GM12878 (cell line): ENCODE results near the gene NDUFC2. TPM values are rescaled to one million over a fixed set of nuclear protein-coding genes. Genes with fewer than 3 reads are reported as not detected.

Experiments
- ATF2 ChIP-seq: IDR thresholded peaks from 2 replicates; pipeline ENCODE4 v1.6.1; 2012; ENCODE audit warnings: low read length, inconsistent platforms
- ATF3 ChIP-seq: IDR thresholded peaks from 2 replicates; pipeline ENCODE4 v1.6.1; 2011; ENCODE audit warnings: low read depth, mild to moderate bottlenecking, low read length, moderate library complexity, borderline replicate concordance; ENCODE audit errors: extremely low read depth
- BRCA1 ChIP-seq: IDR thresholded peaks from 2 replicates; pipeline ENCODE4 v1.6.1; 2011; ENCODE audit warnings: low read depth, low read length, improper control_type of control experiment
- GATAD2B ChIP-seq: fragments of 450-650 bp; conservative IDR thresholded peaks from 2 replicates; pipeline ENCODE4 v1.6.1; 2017; ENCODE audit warnings: low read depth, mild to moderate bottlenecking, moderate library complexity
- JUNB ChIP-seq: IDR thresholded peaks from 2 replicates; pipeline ENCODE4 v1.6.1; 2016; ENCODE audit warnings: antibody characterized with exemption, mild to moderate bottlenecking
- KLF5 ChIP-seq: fragments of 450-650 bp; IDR thresholded peaks from 2 replicates; pipeline ENCODE4 v1.6.1; 2014; ENCODE audit warnings: mild to moderate bottlenecking; ENCODE audit not compliant: partially characterized antibody
- MXI1 ChIP-seq: fragments of 150-350 bp; IDR thresholded peaks from 2 replicates; pipeline ENCODE4 v1.6.1; 2011; ENCODE audit warnings: low read depth, mild to moderate bottlenecking, inconsistent platforms, low read length, improper control_type of control experiment
- MYB ChIP-seq: fragments of 150-350 bp; IDR thresholded peaks from 2 replicates; pipeline ENCODE4 v1.6.1; 2014; ENCODE audit warnings: mild to moderate bottlenecking, low read depth, low read length, borderline replicate concordance
- NFXL1 ChIP-seq: fragments of 450-650 bp; IDR thresholded peaks from 2 replicates; pipeline ENCODE4 v1.6.1; 2017; ENCODE audit warnings: antibody characterized with exemption, mild to moderate bottlenecking, borderline replicate concordance
- NR2C1 ChIP-seq: fragments of 450-650 bp; IDR thresholded peaks from 2 replicates; pipeline ENCODE4 v1.6.1; 2017; ENCODE audit warnings: antibody characterized with exemption, mild to moderate bottlenecking, moderate library complexity
- NRF1 ChIP-seq: conservative IDR thresholded peaks from 2 replicates; pipeline ENCODE4 v1.6.1; 2011; ENCODE audit warnings: mild to moderate bottlenecking, low read depth, low read length, improper control_type of control experiment
- PML ChIP-seq: IDR thresholded peaks from 2 replicates; pipeline ENCODE4 v1.6.1; 2012; ENCODE audit warnings: low read length, inconsistent platforms
- PRDM15 ChIP-seq: fragments of 450-650 bp; formaldehyde crosslinking; IDR thresholded peaks from 2 replicates; pipeline ENCODE4 v1.4.0; 2020; ENCODE audit warnings: mild to moderate bottlenecking, moderate library complexity
- RELA ChIP-seq: fragments of 450-650 bp; IDR thresholded peaks from 2 replicates; pipeline ENCODE4 v1.8.0; 2014; ENCODE audit warnings: borderline replicate concordance; ENCODE audit not compliant: partially characterized antibody
- SMC3 ChIP-seq: IDR thresholded peaks from 2 replicates; pipeline ENCODE4 v1.6.1; 2011; ENCODE audit warnings: low read length, improper control_type of control experiment, borderline replicate concordance
- TCF7 ChIP-seq: IDR thresholded peaks from 2 replicates; pipeline ENCODE4 v1.6.1; 2014; ENCODE audit warnings: antibody characterized with exemption, borderline replicate concordance
- USF2 ChIP-seq: IDR thresholded peaks from 2 replicates; pipeline ENCODE4 v1.6.1; 2011; ENCODE audit warnings: low read depth, low read length, improper control_type of control experiment, borderline replicate concordance
- ZNF384 ChIP-seq: IDR thresholded peaks from 2 replicates; pipeline ENCODE4 v1.6.1; 2012; ENCODE audit warnings: low read depth, mild to moderate bottlenecking, low read length, improper control_type of control experiment, borderline replicate concordance
- polyA plus RNA-seq, 11 experiments: library from polyadenylated mRNA; depleted of rRNA in 4 of 11; unstranded in 6 of 11; stranded (reverse) in 5 of 11; fragments of >200 nt; fragmentation: Nextera tagmentation in 4 of 11; fragmentation: Illumina TruSeq in 1 of 11; extraction: Ambion mirVana in 4 of 11; extraction: Trizol in 1 of 11; gene quantifications; 1 replicate in 1 of 11; 2 replicates in 10 of 11; pipeline versions ENCODE4 v1.2.1 to v1.2.3, GENCODE V29; 2011 to 2016; ENCODE audit warnings: inconsistent platforms in 2 of 11, missing spikeins in 2 of 11, low read depth in 1 of 11
- total RNA-seq, 4 experiments: library from RNA; depleted of rRNA in 3 of 4; stranded (reverse); fragments of >200 nt in 3 of 4; fragmentation: Illumina TruSeq in 1 of 4; extraction: Trizol in 1 of 4; gene quantifications; 2 replicates each; pipeline versions ENCODE4 v1.2.1 to v1.2.3, GENCODE V29; 2013 to 2021
- TF ChIP-seq, protein P1 (sequence below): IDR thresholded peaks from 2 replicates; pipeline ENCODE4 v1.6.1; 2012; ENCODE audit warnings: mild to moderate bottlenecking, low read depth, low read length

The NDUFC2 gene
- total and polyA plus RNA-seq, 10 of the 15 experiments (the other 5 are each of a cell fraction or from before 2014, with no cell fraction given): 103 to 529 (median 192) TPM

GRCh38 chr11:78079232-78080083 is at the start of gene NDUFC2 (continued):
- TF ChIP-seq PRDM15 (CRISPR knock-in tag) (no peak), RELA (peak; percentile 82), BRCA1 (no peak), NFXL1 (no peak), SMC3 (no peak), TCF7 (peak; percentile 71; the same call in 1 of the 2 replicates), USF2 (no peak), GATAD2B (no peak; the same call in none of the 2 replicates), ATF3 (no peak), ZNF384 (peak; percentile 53; the same call in 1 of the 2 replicates), PML (peak; percentile 84), NR2C1 (peak; percentile 48; the same call in 1 of the 2 replicates), KLF5 (peak; percentile 40), ATF2 (peak; percentile 35; the same call in 1 of the 2 replicates), MYB (no peak), NRF1 (no peak), JUNB (no peak), MXI1 (peak; percentile 81)
- TF ChIP-seq, protein P1, sequence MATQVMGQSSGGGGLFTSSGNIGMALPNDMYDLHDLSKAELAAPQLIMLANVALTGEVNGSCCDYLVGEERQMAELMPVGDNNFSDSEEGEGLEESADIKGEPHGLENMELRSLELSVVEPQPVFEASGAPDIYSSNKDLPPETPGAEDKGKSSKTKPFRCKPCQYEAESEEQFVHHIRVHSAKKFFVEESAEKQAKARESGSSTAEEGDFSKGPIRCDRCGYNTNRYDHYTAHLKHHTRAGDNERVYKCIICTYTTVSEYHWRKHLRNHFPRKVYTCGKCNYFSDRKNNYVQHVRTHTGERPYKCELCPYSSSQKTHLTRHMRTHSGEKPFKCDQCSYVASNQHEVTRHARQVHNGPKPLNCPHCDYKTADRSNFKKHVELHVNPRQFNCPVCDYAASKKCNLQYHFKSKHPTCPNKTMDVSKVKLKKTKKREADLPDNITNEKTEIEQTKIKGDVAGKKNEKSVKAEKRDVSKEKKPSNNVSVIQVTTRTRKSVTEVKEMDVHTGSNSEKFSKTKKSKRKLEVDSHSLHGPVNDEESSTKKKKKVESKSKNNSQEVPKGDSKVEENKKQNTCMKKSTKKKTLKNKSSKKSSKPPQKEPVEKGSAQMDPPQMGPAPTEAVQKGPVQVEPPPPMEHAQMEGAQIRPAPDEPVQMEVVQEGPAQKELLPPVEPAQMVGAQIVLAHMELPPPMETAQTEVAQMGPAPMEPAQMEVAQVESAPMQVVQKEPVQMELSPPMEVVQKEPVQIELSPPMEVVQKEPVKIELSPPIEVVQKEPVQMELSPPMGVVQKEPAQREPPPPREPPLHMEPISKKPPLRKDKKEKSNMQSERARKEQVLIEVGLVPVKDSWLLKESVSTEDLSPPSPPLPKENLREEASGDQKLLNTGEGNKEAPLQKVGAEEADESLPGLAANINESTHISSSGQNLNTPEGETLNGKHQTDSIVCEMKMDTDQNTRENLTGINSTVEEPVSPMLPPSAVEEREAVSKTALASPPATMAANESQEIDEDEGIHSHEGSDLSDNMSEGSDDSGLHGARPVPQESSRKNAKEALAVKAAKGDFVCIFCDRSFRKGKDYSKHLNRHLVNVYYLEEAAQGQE: no peak; the same call in 1 of the 2 replicates
